ENCODE data around the gene LSM3.

DNA sequence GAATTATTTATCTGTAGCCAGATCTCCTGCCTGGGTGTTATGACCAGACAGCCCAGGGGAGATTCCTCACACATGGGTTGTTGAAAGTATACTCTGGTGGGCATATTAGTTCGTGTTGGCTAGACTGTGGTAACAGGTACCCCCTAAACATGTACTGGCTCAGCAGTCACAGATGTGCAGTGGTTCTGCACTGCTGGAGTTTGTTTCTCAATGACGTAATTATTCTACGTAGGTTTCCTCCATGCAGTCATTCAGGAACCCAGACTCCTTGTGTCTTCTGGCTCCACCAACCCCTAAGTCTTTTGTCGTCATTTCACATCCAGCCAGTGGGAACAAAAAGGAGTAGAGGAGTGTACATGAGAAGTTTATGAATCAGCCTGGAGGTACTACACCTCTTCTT is 16.2 kb downstream of the LSM3 start:
- TF ChIP-seq CTCF (IDR thresholded peaks at IDR 0.05; ENCODE audit: poor library complexity) (no peak), EZH2 (IDR thresholded peaks at IDR 0.05; ENCODE audit: borderline replicate concordance) (no peak), EZH2phosphoT487 (IDR thresholded peaks at IDR 0.05; ENCODE audit: low read depth, severe bottlenecking, unreplicated experiment) (no peak)

Measured in hepatocyte (in vitro differentiated cells).